Vagina (tissue), 2 donors: ENCODE measurements around the gene LRRC31.

Experiments
- POLR2A ChIP-seq, 2 donors: fragments of 450-650 bp; IDR thresholded peaks; one replicate each; pipeline ENCODE4 v1.6.1; 2017; ENCODE audit warnings: antibody characterized with exemption in 2 of 2, mild to moderate bottlenecking in 2 of 2, moderate library complexity in 2 of 2
- POLR2AphosphoS5 ChIP-seq, 2 donors: sonication (generic); formaldehyde crosslinking; IDR thresholded peaks; one replicate each; pipeline ENCODE4 v1.9.0; 2017; ENCODE audit warnings: antibody characterized with exemption in 2 of 2, mild to moderate bottlenecking in 2 of 2, low read depth in 1 of 2; ENCODE audit not compliant: insufficient read depth in 1 of 2

- TF ChIP-seq POLR2A (IDR thresholded peaks at IDR 0.05) (no peak), POLR2AphosphoS5 (IDR thresholded peaks at IDR 0.05; ENCODE audit: insufficient read depth in 1 of 2, low read depth in 1 of 2) (no peak)
Measured at GRCh38 chr3:169815590-169816150, 54.1 kb downstream of the LRRC31 start.
